GM21737 (cell line): ENCODE results near the gene WDR90.
"Not testable (repeated sequence)": the region's sequence is repeated elsewhere in the genome, so short reads cannot be mapped to it uniquely, and the experiment has no call there.

Source experiments
- ATAC-seq: cut with Tn5 transposase; IDR thresholded peaks from one replicate; pipeline ENCODE4 v1.9.1; 2021; ENCODE audit warnings: mild to moderate bottlenecking, moderate library complexity; ENCODE audit not compliant: unreplicated experiment

The WDR90 gene

DNA sequence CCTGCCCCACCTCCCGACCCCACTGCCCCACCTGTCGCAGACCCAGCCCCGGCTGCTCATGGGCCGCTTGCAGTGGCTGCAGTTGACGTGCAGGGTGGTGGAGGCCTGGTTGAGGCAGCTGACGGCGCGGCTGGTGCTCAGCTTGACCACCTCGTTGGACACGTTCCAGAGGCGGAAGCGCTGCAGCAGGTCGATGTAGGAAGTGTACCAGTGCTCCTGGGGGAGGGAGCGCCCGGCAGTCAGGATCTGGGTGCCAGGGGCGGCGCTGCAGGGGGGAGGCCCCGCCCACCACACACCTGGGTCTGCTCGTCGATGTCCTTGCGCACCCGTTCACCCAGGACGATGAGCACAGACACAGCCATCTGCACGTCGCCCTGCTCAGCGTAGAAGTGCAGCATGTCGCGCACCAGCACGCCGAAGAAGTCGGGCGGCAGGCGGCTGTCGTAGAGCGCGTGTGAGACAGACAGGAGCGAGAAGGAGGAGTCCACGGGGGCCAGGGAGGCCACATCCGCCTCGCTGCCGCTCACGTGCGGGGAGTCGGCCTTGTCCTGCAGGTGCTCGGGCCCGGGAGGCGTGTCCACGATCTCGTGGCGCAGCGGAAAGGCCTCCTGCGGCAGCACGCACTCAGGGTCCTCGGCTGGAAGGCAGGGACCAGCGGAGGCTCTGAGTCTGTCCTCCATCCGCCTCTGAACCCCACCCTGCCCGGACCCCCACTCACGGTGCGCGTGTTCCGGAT, 36.0 kb downstream of the WDR90 start:
- no peak for ATAC-seq

DNA sequence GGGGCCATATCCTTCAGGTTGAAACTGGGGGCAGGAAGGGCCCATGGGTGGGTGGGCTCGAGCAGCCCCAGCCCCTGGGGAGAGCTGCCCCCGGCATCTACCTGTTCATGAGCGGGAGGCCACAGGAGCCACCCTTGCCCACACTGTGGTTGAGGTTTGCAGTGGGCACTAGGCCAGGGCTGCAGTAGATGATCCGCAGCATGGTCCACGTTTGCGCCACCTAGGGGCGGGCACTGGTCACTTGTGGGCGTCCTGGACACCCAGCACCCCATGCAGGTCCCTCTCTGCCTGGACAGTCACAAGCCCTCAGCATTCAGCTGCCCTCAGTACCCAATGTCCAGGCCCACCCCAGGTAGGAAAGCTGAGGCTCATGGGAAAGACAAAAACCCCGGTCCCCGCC, 36.8 kb downstream of the WDR90 start:
- ATAC-seq: no peak

DNA sequence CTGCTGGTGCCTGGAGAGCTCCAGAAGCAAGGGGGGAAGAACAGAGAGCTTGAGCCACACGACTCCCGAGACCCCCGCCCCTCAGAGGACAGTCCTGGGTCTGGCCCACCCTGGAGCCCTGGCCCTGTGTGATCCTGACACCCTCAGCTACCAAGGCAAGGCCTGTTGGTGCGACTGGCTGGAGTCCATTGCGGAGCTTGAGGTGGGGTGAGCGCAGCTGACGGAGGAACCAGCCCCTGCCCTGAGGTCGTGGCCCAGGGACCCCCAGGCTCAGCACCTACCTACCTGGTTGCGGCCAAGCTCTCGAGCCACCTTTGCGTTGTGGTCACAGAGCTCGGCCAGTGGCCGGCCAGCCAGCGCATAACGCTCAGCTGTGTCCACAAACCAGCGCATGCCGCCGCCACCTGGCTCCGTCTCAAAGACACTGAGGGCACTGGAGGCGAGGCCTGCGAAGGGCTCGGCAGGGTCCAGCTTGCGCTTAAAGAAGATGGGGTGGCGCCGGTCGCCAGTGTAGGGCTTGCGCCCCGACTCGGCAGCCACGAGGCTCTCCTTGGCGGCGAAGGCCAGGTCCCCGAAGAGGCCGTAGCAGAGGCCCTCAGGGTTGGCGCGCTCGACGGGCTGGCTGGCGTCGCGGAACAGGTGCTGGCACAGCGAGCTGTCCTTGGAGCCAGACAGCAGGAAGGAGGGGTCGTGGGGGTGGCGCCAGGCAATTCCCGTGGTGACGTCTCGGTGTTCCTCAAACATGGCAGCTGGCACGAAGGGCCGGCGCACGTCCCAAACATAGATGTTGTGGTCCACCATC, 37.5 kb downstream of the WDR90 start:
- ATAC-seq: no peak

DNA sequence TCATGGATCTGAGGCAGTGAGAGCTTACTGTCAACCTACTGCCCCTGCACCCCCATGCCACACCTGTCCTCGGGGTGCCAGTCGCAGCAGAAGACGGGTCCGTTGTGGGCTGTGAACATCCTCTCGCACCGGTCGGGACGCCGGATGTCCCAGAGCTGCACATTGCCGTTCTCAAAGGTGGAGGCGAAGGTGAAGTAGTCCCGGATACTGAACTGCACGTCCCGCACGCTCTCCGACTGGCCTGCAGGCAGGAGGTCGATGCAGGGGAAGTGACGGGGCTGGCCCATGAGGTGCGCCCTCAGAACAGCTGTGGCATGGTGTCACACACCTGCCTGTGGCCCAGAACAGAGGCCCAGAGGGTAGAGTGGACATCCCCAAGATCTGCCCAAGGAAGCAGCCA, 38.3 kb downstream of the WDR90 start:
- no peak for ATAC-seq

DNA sequence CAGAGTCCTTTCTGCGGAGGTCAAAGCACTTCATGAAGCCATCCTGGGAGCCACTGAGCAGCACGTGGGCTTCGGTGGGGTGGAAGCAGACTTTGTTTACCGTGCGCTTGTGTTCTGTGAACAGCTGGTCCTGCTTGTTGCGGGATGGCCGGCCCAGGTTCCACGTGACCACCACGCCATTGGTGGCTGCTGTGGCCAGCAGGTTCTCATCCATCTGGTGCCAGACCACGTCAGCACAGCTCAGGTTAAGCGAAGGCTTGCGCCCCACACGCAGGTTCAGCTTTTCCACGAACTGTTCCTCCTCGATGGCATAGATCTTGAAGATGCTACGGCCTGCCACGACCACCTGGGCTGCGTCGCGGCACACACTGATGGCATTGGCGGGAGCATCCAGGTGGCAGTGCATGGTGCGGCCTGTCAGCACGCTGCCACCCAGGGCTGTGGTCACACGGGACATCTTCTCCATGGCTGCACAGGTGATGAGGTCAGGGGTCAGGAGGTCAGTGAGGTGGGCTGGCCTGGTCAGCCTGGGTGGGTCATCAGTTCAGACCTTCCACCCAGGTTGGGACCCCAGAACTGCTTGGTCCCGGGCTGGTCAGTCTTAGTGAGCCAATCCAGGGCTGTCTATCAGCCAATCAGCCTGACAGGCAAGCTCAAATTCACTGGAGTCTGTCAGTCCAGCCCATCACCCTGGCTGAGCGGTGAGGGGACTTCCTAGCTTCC, 40.2 kb downstream of the WDR90 start:
- no peak for ATAC-seq

DNA sequence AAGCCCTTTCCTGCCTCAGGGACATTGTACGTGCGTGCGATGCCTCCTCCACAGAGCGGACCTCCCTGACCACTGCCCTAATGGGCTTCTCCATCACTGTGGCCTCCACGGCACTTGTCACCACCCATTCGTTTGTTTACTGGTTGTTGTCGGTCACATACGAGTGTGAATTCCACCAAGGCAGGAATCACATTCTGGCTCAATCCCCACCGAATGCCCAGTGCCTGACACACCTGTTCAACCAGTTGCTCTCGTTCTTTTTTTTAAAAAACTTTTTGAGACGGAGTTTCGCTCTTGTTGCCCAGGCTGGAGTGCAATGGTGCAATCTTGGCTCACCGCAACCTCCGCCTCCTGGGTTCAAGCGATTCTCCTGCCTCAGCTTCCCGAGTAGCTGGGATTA, 42.1 kb downstream of the WDR90 start:
- ATAC-seq: not testable (repeated sequence)

DNA sequence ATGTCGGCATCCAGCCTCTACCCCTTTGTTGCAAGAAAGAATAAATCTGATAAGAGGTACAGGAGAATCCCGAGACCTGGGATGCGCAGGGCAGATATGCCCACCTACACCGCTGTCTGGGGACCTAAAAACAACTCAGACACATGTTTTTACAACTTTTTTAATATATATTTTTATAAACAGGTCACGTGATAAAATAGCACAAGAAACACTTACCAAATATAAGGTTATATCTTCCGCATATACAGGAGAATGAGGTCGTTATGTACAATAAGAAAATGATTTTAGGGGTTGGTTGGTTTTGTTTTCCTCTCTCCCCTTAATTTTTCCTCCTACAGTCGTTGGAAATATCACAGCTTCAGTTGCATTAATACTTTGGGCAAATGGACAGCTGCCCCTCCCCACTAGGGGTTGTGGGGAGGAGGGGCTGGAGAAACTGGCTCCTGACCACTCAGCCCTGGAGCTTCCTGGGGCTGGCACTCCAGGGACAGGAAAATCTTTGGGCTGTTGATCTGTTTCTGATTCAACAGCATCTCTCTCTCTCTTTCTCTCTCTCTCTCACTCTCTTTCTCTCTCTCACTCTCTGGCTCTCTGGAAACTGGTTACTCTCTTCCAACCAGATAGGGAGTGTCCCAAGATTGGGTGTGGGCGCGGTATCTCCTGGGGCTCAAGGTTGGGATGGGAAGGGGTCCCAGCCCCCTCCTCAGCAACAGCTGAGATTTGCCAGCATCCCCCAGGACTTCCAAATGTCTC, 43.4 kb downstream of the WDR90 start:
- ATAC-seq: no peak

DNA sequence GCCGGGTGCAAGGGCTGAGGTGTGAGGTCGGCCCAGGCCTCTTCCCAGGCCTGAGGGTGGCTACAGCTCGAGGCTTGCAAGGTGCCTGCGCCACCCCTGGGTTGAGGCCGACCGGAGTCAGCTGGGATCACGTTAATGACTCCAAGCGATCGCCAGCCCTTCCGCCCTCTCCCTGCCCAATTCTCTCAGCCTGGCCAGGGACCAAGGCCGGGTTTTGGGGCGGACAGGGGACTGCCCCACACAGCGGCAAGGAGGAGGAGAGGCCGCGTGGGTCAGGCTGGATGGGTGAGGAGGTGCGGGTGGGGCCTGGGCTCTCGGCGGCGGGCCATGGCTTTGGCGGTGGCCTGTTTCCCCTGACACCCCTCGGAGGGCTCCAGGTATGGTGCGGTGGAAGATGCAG, 44.2 kb downstream of the WDR90 start:
- no peak for ATAC-seq

DNA sequence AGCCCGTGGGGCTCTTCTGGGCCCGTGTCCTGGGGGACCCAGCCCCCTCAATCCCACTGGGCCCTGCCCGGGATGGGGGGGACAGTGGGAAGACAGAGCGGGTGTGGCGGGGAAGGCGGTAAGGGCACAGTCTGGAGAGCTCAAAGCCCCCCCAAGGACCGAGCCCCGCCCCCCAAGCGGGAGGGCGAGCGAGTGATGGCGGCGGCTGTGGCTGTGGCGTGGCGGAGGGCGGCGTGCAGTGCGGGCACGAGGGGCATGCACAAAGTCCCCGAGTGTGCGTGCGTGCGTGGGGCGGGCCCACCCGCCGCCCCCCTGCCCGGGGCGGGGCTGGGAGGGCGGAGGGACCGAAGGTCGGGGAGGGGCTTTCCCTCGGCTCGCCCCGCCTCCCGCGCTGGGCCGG, 44.6 kb downstream of the WDR90 start:
- no peak for ATAC-seq

DNA sequence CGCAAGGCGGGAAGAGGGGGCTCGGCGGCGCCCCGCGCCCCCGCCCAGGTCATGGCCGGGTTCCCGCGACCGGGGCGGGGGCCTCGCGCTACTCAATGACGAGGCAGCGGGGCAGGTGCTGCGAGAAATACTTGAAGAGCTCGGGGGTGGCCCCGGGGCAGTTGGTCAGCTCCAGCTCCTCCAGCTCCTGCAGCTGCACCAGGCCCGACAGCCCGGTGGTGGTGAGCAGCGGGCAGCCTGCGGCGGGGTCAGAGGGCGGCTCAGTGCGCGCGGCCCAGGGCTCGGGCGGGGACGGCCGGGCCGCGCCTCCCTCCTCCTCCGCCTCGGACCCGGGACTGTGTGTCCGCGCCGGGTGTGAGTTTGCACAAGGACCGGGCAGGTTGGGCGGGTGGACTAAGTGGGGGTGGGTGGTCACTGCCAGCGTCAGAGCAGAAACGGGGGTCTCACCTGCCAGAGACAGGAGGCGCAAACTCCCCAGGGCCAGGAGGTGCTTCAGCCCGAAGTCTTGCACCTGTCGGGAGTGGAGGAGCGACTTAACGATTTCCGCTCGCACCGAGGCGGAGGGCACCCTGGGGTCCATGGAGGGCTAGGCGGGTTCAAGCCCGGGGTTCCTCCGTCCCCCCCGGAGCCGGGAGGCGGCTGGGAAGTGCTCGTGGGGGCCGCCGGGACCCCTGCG, 45.2 kb downstream of the WDR90 start:
- ATAC-seq: no peak

DNA sequence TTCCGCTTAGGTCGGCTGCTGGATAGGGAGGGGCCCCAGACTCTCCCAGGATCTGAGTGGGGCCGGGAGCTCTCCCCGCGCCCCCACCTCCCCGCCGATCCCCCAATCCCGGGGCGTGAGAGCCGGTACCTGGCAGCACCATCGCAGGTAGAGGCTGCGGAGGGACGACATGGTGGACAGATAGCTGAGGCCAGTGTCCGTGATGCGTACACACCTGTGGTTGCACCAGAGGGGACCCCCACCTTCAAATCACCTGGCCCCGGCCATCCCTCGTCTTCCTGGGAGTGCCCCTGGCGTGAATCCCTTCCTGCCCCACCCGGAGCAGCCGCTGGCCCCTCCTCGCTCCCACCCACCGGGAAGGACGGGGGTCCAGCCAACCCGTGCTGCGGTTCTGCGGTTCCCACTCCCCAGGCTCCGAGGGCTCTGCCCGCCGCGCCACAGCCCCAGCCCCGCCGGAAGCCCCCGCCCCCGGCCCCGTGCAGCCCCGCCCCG, 45.7 kb downstream of the WDR90 start:
- no peak for ATAC-seq

DNA sequence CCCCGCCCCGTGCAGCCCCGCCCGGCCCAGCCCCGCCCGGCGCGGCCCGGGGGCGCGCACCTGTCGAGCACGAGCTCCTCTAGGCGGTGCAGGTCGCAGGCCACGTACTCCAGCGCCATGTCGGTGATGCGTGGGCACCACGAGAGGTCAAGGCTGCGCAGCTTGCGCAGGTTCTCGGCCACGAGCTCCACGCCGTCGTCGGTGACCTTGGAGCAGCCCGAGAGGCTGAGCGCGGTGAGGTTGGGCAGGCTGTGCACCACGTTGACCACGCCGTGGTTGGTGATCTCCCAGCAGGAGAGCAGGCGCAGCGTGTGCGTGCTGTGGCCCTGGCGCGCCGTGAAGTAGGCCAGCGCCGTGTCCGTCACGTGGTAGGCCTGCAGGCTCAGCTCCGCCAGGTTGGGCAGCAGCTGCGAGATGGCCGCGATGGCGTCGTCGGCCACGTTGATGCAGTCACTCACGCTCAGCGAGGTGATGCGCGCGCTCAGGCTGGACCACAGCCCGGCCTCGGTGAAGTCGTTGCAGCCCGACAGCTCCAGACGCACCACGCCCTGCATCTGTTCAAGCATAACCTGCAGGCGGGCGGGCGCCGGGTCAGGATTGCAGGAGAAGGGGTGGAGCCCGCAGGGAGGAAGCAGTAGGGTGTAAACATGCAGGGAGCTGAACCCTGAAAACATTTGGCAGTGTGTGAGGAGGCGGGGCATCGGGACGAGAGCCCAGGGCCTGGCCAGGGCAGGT, 46.4 kb downstream of the WDR90 start:
- no peak for ATAC-seq

DNA sequence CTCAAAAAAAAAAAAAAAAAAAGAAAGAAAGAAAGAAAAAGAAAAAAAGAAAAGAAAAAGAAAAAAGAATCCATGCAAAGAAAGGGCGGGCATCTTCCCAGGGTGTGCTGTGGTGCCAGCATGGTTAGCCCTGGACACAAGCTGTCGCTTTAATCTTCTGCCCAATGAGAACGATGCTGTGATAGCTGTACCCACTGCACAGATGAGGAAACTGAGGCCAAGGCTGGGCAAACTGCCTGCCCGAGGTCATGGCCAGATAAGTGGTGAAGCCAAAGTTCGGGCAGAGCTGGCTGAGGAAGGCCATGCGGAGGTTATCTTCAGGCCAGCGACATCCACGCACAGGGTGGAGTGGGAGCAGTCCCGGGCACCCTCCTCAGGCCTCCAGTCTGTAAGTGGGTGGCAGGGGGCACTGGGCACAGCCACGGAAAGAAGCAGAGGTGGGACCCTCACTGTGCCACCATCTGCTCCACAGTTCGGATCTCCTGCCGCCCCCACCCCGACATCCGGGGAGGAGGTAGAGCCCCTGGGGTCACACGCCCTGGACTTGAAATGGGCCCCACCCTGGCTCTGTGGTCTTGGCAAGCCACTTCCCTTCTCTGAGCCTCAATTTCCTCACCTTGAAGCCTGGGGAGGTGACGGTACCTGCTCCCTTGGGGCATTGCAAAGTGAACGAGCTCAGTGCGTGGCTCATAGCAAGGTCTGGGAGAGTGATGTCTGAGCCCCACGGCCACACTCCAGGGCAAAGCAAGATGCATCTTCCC, 49.9 kb downstream of the WDR90 start:
- ATAC-seq: no peak

DNA sequence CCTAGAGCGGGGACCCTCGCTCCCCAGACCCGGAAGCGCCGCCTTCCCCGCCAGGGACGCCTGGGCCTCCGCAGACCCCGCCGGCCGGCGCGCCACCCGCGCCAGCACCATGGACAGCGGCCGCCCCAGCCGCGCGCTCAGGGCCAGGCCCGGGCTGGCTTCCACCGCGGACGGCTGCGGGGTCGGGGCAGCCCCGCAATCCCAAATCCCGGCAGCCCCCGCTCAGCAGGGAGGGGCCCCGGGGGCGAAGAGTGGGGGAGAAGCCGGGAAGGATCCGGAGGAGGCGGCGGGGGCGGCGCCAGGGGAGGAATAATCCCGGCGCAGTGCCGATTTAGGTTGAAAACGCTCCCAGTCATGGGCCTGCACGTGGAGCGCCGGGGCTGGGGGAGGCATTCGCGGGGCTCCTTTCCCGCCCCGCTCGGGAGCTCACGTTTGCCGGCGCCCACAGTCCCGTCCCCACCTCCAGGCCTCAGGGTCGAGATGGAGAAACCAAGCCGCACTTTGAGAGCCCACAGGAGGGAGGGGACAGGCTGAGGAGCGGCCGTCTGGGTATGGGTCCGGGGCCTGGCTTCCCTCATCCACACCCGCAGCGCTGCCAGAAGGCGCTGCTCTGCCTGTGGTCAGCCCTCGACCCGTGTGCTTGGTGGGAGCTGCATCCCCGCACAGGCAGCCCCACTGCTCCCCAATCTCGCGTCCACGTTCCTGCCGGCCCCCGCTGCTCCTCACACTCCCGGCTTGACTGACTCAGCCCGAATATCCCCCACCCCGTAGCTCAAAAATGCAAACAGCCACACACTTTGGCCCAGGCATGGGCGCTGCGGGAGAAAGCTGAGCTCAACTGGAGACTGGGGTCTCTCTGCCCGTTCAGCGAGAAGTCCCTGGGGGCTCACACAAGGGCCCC, 51.8 kb downstream of the WDR90 start:
- no peak for ATAC-seq

DNA sequence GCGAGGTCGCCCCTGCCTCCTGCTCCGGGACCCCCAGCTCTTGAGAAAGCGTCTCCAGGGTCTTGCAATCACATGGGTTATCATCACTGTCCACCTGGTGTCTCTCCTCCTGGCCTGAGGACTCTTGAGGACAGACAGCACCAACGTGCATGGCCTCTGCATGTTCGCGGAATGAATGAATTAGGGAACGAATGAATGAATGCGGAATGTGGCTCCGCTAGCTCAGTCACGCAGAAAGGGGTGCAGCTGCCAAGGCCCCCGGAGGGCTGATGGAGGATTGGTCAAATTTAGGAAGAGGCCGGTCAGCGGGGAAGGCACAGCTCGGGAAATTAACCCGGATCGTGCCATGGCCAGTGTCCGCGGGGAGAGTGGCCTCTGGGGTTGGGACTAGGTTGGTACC, 53.2 kb downstream of the WDR90 start:
- no peak for ATAC-seq

DNA sequence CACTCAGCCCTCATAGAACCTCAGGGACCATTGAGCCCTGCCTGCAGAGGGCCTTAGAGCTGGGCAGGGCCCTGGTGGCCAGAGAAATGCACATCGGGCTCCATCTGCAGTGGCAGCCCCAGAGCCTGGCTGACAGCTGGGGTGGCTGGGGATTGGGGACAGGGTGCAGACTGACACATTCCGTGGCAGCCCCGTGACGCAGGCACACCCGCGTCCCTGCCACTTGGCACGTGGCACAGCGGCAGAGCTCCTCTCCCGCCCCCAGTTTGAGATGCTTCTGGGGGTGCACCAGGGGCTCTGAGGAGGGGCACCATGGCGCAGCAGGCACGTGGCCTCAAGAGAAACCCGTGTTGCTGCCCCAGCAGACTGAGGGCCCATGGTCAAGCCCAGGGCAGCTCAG, 54.2 kb downstream of the WDR90 start:
- ATAC-seq: no peak

DNA sequence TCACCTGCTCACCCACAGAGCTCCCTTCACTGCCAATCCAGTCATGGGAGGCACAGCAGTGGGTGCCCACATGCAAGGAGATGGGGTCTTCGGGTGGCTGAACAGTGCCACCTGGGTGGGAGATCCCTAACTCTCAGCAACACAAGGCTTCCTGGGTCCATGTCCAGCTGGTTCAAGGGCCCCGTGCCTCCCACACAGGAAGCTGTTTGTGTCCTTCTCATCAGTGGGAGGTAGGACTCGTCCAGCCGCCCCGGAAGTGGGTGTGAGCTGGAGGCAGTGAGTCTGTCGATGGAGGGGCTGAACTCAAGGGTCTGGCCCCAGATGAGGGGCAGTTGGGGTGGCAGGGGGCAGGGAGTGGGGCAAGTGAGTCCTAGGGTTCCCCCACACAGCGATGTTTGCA, 54.9 kb downstream of the WDR90 start:
- no peak for ATAC-seq
